HG03378 (cell line): ENCODE data around the gene ITLN2.
"Not testable (repeated sequence)": the region's sequence is repeated elsewhere in the genome, so short reads cannot be mapped to it uniquely, and the experiment has no call there.

Experiments used
- ATAC-seq: cut with Tn5 transposase; IDR thresholded peaks from one replicate; pipeline ENCODE4 v1.9.1; 2021; ENCODE audit warnings: mild to moderate bottlenecking, moderate library complexity; ENCODE audit not compliant: unreplicated experiment

ITLN2 gene

DNA sequence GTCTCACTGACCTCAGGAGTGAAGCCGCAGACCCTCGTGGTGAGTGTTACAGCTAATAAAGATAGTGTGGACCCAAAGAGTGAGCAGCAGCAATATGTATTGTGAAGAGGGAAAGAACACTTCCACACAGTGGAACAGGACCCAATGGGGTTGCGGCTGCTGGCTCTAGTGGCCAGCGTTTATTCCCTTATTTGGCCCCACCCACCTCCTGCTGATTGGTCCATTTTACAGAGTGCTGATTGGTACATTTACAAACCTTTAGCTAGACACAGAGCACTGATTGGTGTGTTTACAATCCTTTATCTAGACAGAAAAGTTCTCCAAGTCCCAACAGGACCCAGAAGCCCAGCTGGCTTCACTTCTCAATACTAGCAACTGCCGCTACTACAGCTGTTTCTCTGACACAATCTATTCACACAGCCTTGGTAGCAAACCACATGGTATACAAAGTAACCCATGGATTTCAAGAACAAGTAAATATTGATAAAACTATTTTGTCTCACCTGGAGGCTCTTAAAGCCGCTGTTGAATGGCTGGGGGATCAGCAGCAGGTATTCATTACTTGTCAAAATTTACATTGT is 44.3 kb downstream of the ITLN2 start:
- no peak for ATAC-seq

DNA sequence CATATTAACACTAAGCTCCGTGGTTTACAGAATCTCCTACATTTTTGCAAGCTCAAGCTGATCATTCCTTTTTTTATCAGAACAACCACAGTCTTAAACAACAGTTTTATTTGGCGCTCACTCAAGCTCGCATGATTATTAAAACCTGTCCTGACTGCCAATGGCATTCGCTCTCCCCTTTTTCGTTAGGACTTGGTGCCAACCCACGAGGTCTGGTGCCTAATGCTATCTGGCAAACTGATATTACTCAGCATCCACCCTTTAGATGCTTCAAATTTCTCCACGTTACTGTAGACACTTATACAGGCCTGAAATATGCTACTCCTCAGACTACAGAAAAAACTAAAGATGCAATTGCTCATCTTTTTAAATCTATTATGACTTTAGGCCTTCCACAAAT is 46.6 kb downstream of the ITLN2 start:
- ATAC-seq: no peak

DNA sequence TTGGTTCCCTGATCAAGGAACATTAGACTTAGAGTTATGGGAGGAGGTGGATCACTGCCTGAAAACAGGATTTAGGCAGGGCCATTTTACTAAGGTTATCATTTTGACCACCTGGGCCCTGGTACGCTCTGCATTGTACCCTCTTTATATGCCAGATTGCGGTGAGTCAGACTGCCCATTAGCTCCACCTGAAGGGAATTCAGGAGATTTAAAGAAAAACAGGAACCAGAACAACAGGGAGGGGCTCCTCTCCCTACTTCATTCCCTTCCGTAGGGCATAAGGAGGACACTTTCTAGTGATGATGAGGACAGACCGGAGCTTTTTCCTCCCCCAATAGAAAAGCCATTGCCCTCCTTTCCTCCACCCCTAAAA is 49.0 kb downstream of the ITLN2 start:
- no peak for ATAC-seq

DNA sequence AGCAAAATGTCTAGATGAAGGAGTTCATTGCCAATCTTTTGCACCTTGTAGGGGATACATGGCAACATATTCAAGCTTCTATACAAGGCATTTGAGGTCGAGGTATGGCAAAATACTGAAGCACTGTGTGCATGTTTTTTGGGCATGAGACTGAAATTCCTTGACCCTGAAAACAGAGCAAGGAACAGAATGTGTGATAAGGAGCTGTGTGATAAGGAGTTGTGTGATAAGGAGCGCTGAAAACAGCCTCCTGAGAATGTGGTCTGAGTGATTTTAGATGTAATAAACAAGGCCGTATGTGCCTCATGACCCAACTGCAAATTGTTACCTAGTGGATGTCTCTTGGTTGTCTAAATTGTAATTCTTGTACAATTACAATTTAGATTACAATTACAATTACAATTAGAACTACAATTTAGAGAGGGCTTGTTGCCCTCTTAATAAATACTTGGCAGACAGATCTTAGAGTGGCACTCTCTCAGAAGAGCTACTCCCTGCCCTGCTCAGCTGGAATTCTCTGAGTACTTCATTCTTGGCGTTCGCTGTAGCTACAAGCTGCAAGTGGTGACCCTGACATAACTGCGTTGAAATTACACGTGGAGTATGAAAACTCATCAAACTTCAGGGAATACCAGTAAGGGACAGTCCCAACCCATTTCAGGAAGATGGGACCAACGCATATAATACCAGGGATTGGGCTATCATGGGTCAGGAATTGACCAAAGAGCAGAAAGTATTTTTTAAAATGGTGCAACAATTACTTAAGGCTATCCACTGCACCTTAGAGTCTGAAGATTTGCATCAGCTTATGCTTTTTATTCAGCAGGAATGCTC is 49.6 kb downstream of the ITLN2 start:
- no peak for ATAC-seq

DNA sequence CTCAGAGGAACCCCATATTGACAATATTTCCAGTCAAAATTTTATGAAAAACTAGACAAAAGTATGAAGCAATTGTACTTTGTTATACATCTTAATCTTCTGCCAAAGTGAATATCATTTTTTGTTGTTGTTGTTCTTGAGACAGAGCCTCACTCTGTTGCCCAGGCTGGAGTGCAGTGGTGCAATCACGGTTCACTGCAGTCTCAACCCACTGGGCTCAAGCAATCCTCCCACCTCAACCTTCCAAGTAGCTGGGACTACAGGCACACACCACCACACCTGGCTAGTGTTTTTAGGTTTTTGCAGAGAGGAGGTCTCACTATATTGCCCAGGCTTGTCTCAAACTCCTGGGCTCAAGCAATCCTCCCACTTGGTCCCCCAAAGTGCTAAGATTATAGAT is 52.4 kb downstream of the ITLN2 start:
- not testable (repeated sequence) for ATAC-seq

DNA sequence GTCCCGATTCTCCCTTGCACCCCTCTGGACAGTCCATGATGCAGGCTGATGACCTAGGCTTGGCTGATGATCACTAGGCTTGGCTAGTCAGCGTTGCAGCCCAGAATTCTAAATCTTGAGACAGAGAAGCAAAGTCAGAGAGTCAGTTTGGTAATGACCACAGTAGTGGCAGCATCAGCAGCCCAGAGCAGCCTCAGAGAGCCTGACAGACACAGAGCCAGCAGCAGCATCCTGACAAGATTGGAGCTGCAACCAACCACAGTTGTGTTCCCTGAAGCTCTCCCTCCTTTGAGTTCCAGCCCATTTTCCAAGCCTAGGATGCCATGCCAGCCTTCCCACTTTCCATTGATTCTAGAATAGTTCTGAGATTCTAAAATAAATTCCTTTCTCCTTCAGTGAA is 52.8 kb downstream of the ITLN2 start:
- no peak for ATAC-seq

DNA sequence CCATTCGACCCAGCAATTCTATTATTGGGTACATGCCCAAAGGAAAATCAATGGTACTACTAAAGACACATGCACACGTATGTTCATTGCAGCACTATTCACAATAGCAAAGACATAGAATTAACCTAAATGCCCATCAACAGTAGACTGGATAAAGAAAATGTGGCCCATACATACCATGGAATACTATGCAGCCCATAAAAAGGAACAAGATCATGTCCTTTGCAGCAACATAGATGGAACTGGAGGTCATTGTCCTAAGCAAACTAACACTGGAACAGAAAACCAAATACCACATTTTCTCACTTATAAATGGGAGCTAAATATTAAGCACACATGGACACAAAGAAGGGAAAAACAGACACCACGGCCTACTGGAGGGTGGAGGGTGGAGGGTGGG is 53.9 kb downstream of the ITLN2 start:
- ATAC-seq: not testable (repeated sequence)
